Astrocyte (in vitro differentiated cells and primary cell): ENCODE results near the gene CIB2. TPM values are rescaled to one million over a fixed set of nuclear protein-coding genes. Genes with fewer than 3 reads are reported as not detected.

Source experiments
- DNase-seq: peaks from one replicate; pipeline ENCODE4 v3.0.0-alpha.2; 2010; ENCODE audit warnings: low read depth
- FAIRE-seq: peaks from 2 replicates; lab custom pipeline; 2011; peaks lifted over from hg19 to GRCh38; lab: Jason Lieb, UNC
- H2AFZ ChIP-seq: 2 replicates; pipeline ENCODE4 v1.6.0; 2012; ENCODE audit warnings: low read depth, low read length, inconsistent platforms
- H3K27ac ChIP-seq: 2 replicates; pipeline ENCODE4 v1.5.1; 2011; ENCODE audit warnings: low read depth, low read length, inconsistent platforms
- H3K27me3 ChIP-seq: 2 replicates; pipeline ENCODE4 v1.6.0; 2011; ENCODE audit warnings: low read length, inconsistent platforms; ENCODE audit not compliant: insufficient read depth
- H3K36me3 ChIP-seq: 2 replicates; pipeline ENCODE4 v1.5.1; 2011; ENCODE audit warnings: low read length, inconsistent platforms; ENCODE audit not compliant: insufficient read depth
- H3K4me1 ChIP-seq: 2 replicates; pipeline ENCODE4 v1.5.1; 2011; ENCODE audit warnings: low read length, inconsistent platforms; ENCODE audit not compliant: insufficient read depth
- H3K4me2 ChIP-seq: 2 replicates; pipeline ENCODE4 v1.6.0; 2012; ENCODE audit warnings: low read length, inconsistent platforms
- H3K4me3 ChIP-seq: 2 replicates; pipeline ENCODE4 v1.5.1; 2011; ENCODE audit warnings: low read depth, mild to moderate bottlenecking, low read length, inconsistent platforms; ENCODE audit not compliant: insufficient read depth
- H3K79me2 ChIP-seq: 2 replicates; pipeline ENCODE4 v1.6.0; 2012; ENCODE audit warnings: mild to moderate bottlenecking, low read length, inconsistent platforms; ENCODE audit not compliant: insufficient read depth
- H3K9ac ChIP-seq: 2 replicates; pipeline ENCODE4 v1.6.0; 2012; ENCODE audit warnings: mild to moderate bottlenecking, low read length, inconsistent platforms
- H3K9me3 ChIP-seq: 2 replicates; pipeline ENCODE4 v1.5.1; 2012; ENCODE audit warnings: low read depth, mild to moderate bottlenecking, low read length, inconsistent platforms; ENCODE audit not compliant: insufficient read depth
- H4K20me1 ChIP-seq: 2 replicates; pipeline ENCODE4 v1.6.0; 2012; ENCODE audit warnings: low read length, inconsistent platforms; ENCODE audit not compliant: insufficient read depth
- H3K27ac Mint-ChIP-seq: one replicate; pipeline ENCODE4 v1.8.0; 2021; ENCODE audit warnings: mild to moderate bottlenecking, mixed read lengths; ENCODE audit not compliant: unreplicated experiment
- H3K27me3 Mint-ChIP-seq: one replicate; pipeline ENCODE4 v1.8.0; 2021; ENCODE audit warnings: low read depth, mixed read lengths; ENCODE audit not compliant: unreplicated experiment
- H3K36me3 Mint-ChIP-seq: one replicate; pipeline ENCODE4 v1.8.0; 2021; ENCODE audit warnings: low read depth, mixed read lengths; ENCODE audit not compliant: unreplicated experiment
- H3K4me1 Mint-ChIP-seq: one replicate; pipeline ENCODE4 v1.8.0; 2021; ENCODE audit warnings: low read depth, mixed read lengths; ENCODE audit not compliant: unreplicated experiment
- H3K4me3 Mint-ChIP-seq: one replicate; pipeline ENCODE4 v1.8.0; 2021; ENCODE audit warnings: mild to moderate bottlenecking, moderate library complexity, mixed read lengths; ENCODE audit not compliant: unreplicated experiment
- H3K9me3 Mint-ChIP-seq: one replicate; pipeline ENCODE4 v1.8.0; 2021; ENCODE audit warnings: mild to moderate bottlenecking, mixed read lengths; ENCODE audit not compliant: unreplicated experiment
- CTCF ChIP-seq: IDR thresholded peaks from 2 replicates; pipeline ENCODE4 v1.5.1; 2011; ENCODE audit warnings: low read depth, mild to moderate bottlenecking, inconsistent platforms, low read length, moderate library complexity; ENCODE audit not compliant: insufficient read depth
- EZH2 ChIP-seq: IDR thresholded peaks from 2 replicates; pipeline ENCODE4 v1.6.1; 2012; ENCODE audit warnings: mild to moderate bottlenecking, low read length, inconsistent platforms; ENCODE audit not compliant: insufficient read depth
- total RNA-seq: library from RNA; stranded (reverse); gene quantifications from 2 replicates; pipeline ENCODE4 v1.2.1, GENCODE V29; 2021

Gene CIB2
- total RNA-seq, 1 donor from 2014 or later: 7.4 TPM

- Mint-ChIP-seq H3K4me3 (no peak overlapping the region), H3K36me3 (no peaks in the 10 kb centered on the region), H3K4me1 (no peaks in the 10 kb centered on the region), H3K27me3 (no peaks in the 10 kb centered on the region), H3K9me3 (no peaks in the 10 kb centered on the region), H3K27ac (no peak overlapping the region)
- no peak overlapping the region for H2AFZ ChIP-seq
- no peaks in the 10 kb centered on the region for H3K9me3 ChIP-seq
- no peak for DNase-seq
- no peaks in the 10 kb centered on the region for H3K4me1 ChIP-seq
- no peak for TF ChIP-seq CTCF
- no peak for TF ChIP-seq EZH2
- H3K9ac ChIP-seq: no peak overlapping the region
- H3K27ac ChIP-seq: no peak overlapping the region
- FAIRE-seq: no peak
- no peaks in the 10 kb centered on the region for H3K27me3 ChIP-seq
- no peak overlapping the region for H3K4me2 ChIP-seq
- peaks cover 20% of the 10 kb centered on the region for H3K36me3 ChIP-seq
- H4K20me1 ChIP-seq: peaks cover 3% of the 10 kb centered on the region
- H3K4me3 ChIP-seq: no peak overlapping the region
- H3K79me2 ChIP-seq: peaks cover 7% of the 10 kb centered on the region
Observed at GRCh38 chr15:78159395-78159794, 28.1 kb upstream of the CIB2 start.

DNA sequence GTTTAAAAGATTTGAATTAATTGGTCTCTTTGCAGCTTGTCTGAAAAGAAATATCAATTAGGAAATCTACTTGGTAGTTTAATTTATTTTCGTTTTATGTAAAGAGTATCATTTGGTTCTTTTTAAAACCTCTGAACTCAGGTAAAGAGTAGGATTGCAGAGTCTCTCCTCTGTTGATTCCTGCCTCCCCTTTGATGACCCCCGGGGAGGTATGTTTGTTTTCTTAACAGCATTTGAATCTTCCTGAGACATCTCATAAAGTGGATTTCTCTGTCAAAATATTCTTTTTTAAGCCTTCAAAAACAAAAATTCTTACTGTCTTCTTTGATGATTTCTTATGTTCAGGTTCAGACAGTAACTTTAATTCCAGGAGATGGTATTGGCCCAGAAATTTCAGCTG, 26.0 kb upstream of the CIB2 start:
- Histone ChIP-seq H2AFZ (no peak overlapping the region), H3K4me3 (no peak overlapping the region), H3K9ac (no peak overlapping the region), H3K27me3 (no peaks in the 10 kb centered on the region), H3K9me3 (no peaks in the 10 kb centered on the region), H3K4me1 (no peaks in the 10 kb centered on the region), H3K36me3 (peaks cover 18% of the 10 kb centered on the region), H3K79me2 (peaks cover 26% of the 10 kb centered on the region), H3K4me2 (no peak overlapping the region), H3K27ac (no peak overlapping the region), H4K20me1 (peaks cover 17% of the 10 kb centered on the region)
- TF ChIP-seq CTCF: no peak
- TF ChIP-seq EZH2: no peak
- H3K9me3 Mint-ChIP-seq: no peaks in the 10 kb centered on the region
- H3K27me3 Mint-ChIP-seq: no peaks in the 10 kb centered on the region
- no peaks in the 10 kb centered on the region for H3K36me3 Mint-ChIP-seq
- no peak for FAIRE-seq
- no peak for DNase-seq
- H3K27ac Mint-ChIP-seq: no peak overlapping the region
- no peak overlapping the region for H3K4me3 Mint-ChIP-seq
- H3K4me1 Mint-ChIP-seq: no peaks in the 10 kb centered on the region

DNA sequence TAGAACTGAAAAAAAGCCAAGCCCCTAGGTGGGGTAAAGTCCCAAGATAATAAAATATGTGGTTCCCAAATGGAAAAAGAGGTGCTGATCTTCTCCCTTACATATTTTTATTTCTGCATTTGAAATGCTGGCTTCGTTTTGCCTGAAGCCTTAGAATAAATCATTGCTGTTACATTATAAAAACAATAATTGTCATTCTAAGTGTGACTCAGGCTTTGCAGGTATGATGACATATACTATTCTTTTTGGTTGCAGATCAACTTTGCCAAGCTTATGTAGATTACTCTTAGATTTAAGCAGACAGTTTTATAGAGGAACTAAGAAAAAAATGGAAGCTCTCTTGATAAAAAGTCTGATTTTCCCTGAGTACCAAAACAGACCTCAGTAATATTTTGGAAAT, 25.4 kb upstream of the CIB2 start:
- Histone ChIP-seq H3K9me3 (no peaks in the 10 kb centered on the region), H3K4me1 (no peaks in the 10 kb centered on the region), H3K4me3 (no peak overlapping the region), H3K79me2 (peaks cover 28% of the 10 kb centered on the region), H3K9ac (no peak overlapping the region), H3K27ac (no peak overlapping the region), H2AFZ (no peak overlapping the region), H3K36me3 (peaks cover 15% of the 10 kb centered on the region), H3K4me2 (no peak overlapping the region), H3K27me3 (no peaks in the 10 kb centered on the region), H4K20me1 (peaks cover 17% of the 10 kb centered on the region)
- Mint-ChIP-seq H3K4me1 (no peaks in the 10 kb centered on the region), H3K9me3 (no peaks in the 10 kb centered on the region), H3K27me3 (no peaks in the 10 kb centered on the region), H3K4me3 (no peak overlapping the region), H3K27ac (no peak overlapping the region), H3K36me3 (no peaks in the 10 kb centered on the region)
- TF ChIP-seq CTCF (no peak), EZH2 (no peak)
- FAIRE-seq: no peak
- DNase-seq: no peak
